H1 (cell line): ENCODE data around the gene HACD4. TPM values are rescaled to one million over a fixed set of nuclear protein-coding genes. Genes with fewer than 3 reads are reported as not detected.
A peak's percentile ranks its signal among the peaks of the same experiment; 100 is the strongest.

Source experiments
- CTCF ChIA-PET: fragments of 300-600 bp; sonication (Branson Sonifier 250); formaldehyde crosslinking; loops from one replicate; lab custom pipeline; 2021; ENCODE audit not compliant: partially characterized antibody; lab: Charles Lee
- POLR2A ChIA-PET: fragments of 300-600 bp; sonication (Branson Sonifier 250); formaldehyde crosslinking; loops from one replicate; lab custom pipeline; 2021; ENCODE audit warnings: inconsistent platforms; ENCODE audit not compliant: partially characterized antibody; lab: Charles Lee
- DNase-seq, 2 experiments: peaks; one replicate each; pipeline versions ENCODE4 v3.0.0 to v3.0.0-alpha.2; 2010 to 2022; ENCODE audit warnings: low spot score in 2 of 2, low read depth in 1 of 2, mixed read lengths in 1 of 2
- FAIRE-seq: peaks from 2 replicates; lab custom pipeline; 2011; peaks lifted over from hg19 to GRCh38; lab: Jason Lieb, UNC
- H2AFZ ChIP-seq: 2 replicates; pipeline ENCODE4 v1.8.1; 2012; ENCODE audit warnings: low read length, inconsistent platforms
- H2AK5ac ChIP-seq: 2 replicates; pipeline ENCODE4 v1.6.1; 2013; ENCODE audit warnings: low read depth, low read length
- H2BK120ac ChIP-seq: replicated peaks from 2 replicates; pipeline ENCODE3; 2013; ENCODE audit warnings: low read depth, low read length, inconsistent platforms
- H2BK12ac ChIP-seq: 2 replicates; pipeline ENCODE4 v1.6.1; 2013; ENCODE audit warnings: low read depth, low read length
- H2BK15ac ChIP-seq: 2 replicates; pipeline ENCODE4 v1.6.1; 2013; ENCODE audit warnings: low read length
- H2BK20ac ChIP-seq: 2 replicates; pipeline ENCODE4 v1.6.1; 2013; ENCODE audit warnings: low read length
- H2BK5ac ChIP-seq: 2 replicates; pipeline ENCODE4 v1.6.1; 2013; ENCODE audit warnings: low read depth, low read length
- H3K14ac ChIP-seq: 2 replicates; pipeline ENCODE4 v1.6.1; 2013; ENCODE audit warnings: inconsistent platforms; ENCODE audit not compliant: insufficient read length
- H3K18ac ChIP-seq: 2 replicates; pipeline ENCODE4 v1.6.1; 2013; ENCODE audit warnings: low read length; ENCODE audit errors: extremely low read depth
- H3K23ac ChIP-seq: 2 replicates; pipeline ENCODE4 v1.6.1; 2013; ENCODE audit warnings: inconsistent platforms; ENCODE audit not compliant: insufficient read length
- H3K23me2 ChIP-seq: 2 replicates; pipeline ENCODE4 v1.6.1; 2013; ENCODE audit warnings: low read depth, low read length
- H3K27ac ChIP-seq: 2 replicates; pipeline ENCODE4 v1.6.1; 2011; ENCODE audit warnings: low read depth, low read length, inconsistent platforms
- H3K27me3 ChIP-seq, 4 experiments: replicated peaks in 1 of 4; 1 replicate in 1 of 4; 2 replicates in 3 of 4; pipeline versions ENCODE4 v1.6.1 to v1.8.1; 2011 to 2013; ENCODE audit warnings: low read length in 3 of 4, mild to moderate bottlenecking in 3 of 4, inconsistent platforms in 2 of 4, mixed read lengths in 2 of 4, moderate library complexity in 1 of 4; ENCODE audit not compliant: control insufficient read depth in 3 of 4, insufficient read depth in 3 of 4; ENCODE audit errors: extremely low read depth in 1 of 4
- H3K36me3 ChIP-seq, 4 experiments: 2 replicates each; pipeline versions ENCODE4 v1.6.1 to v1.8.1; 2011 to 2013; ENCODE audit warnings: mild to moderate bottlenecking in 4 of 4, low read length in 3 of 4, moderate library complexity in 2 of 4, control low read depth in 1 of 4, inconsistent platforms in 1 of 4; ENCODE audit not compliant: insufficient read depth in 4 of 4, control insufficient read depth in 2 of 4
- H3K4ac ChIP-seq: replicated peaks from 2 replicates; pipeline ENCODE3; 2013; ENCODE audit warnings: low read length, low read depth, mixed read lengths, inconsistent platforms; ENCODE audit not compliant: insufficient read length
- H3K4me1 ChIP-seq, 4 experiments: replicated peaks in 1 of 4; 1 replicate in 1 of 4; 2 replicates in 3 of 4; pipeline versions ENCODE4 v1.6.1 to v1.8.1; 2011 to 2013; ENCODE audit warnings: low read length in 3 of 4, inconsistent platforms in 2 of 4, mixed read lengths in 1 of 4; ENCODE audit not compliant: insufficient read depth in 4 of 4, control insufficient read depth in 3 of 4
- H3K4me2 ChIP-seq, 2 experiments: 2 replicates each; pipeline versions ENCODE4 v1.6.1 to v1.8.1; 2011 to 2013; ENCODE audit warnings: low read depth in 2 of 2, low read length in 2 of 2, control low read depth in 1 of 2, inconsistent platforms in 1 of 2, mild to moderate bottlenecking in 1 of 2; ENCODE audit not compliant: insufficient read depth in 1 of 2
- H3K4me3 ChIP-seq, 4 experiments: fragments of 200-600, 300-600 bp in 1 of 4; sonication (generic), shearing (Covaris generic), sonication (Bioruptor Twin) in 1 of 4; 2 replicates each; pipeline versions ENCODE4 v1.5.1 to v1.8.1; 2011 to 2016; ENCODE audit warnings: low read length in 4 of 4, low read depth in 3 of 4, control low read depth in 2 of 4, inconsistent platforms in 2 of 4, mild to moderate bottlenecking in 2 of 4, mixed read lengths in 1 of 4, moderate library complexity in 1 of 4; ENCODE audit not compliant: insufficient read depth in 2 of 4; ENCODE audit errors: extremely low read depth in 1 of 4
- H3K56ac ChIP-seq: replicated peaks from 2 replicates; pipeline ENCODE3; 2013; ENCODE audit warnings: low read depth, mild to moderate bottlenecking, mixed read lengths, low read length, inconsistent platforms; ENCODE audit not compliant: insufficient read length
- H3K79me1 ChIP-seq: 2 replicates; pipeline ENCODE4 v1.6.1; 2013; ENCODE audit warnings: low read depth, low read length, control low read depth
- H3K79me2 ChIP-seq, 2 experiments: 2 replicates each; pipeline versions ENCODE4 v1.6.1 to v1.8.1; 2012 to 2013; ENCODE audit warnings: low read length in 2 of 2, mild to moderate bottlenecking in 2 of 2, inconsistent platforms in 1 of 2; ENCODE audit not compliant: insufficient read depth in 2 of 2, control insufficient read depth in 1 of 2
- H3K9ac ChIP-seq, 4 experiments: replicated peaks in 1 of 4; 1 replicate in 1 of 4; 2 replicates in 3 of 4; pipeline versions ENCODE4 v1.6.1 to v1.8.1; 2011 to 2013; ENCODE audit warnings: low read depth in 3 of 4, low read length in 3 of 4, control low read depth in 2 of 4, mild to moderate bottlenecking in 2 of 4, moderate library complexity in 2 of 4, inconsistent platforms in 1 of 4; ENCODE audit errors: extremely low read depth in 1 of 4
- H3K9me3 ChIP-seq, 2 experiments: 2 replicates each; pipeline versions ENCODE4 v1.6.1 to v1.8.1; 2012 to 2013; ENCODE audit warnings: mild to moderate bottlenecking in 2 of 2, moderate library complexity in 2 of 2, control low read depth in 1 of 2, inconsistent platforms in 1 of 2, low read depth in 1 of 2, low read length in 1 of 2, mixed read lengths in 1 of 2; ENCODE audit not compliant: insufficient read depth in 2 of 2
- H4K20me1 ChIP-seq, 2 experiments: replicated peaks in 1 of 2; 2 replicates each; pipeline versions ENCODE3 to v1.8.1; 2011 to 2013; ENCODE audit warnings: inconsistent platforms in 2 of 2, low read length in 2 of 2, mild to moderate bottlenecking in 1 of 2; ENCODE audit not compliant: insufficient read depth in 2 of 2, control insufficient read depth in 1 of 2
- H4K5ac ChIP-seq: 2 replicates; pipeline ENCODE4 v1.6.1; 2013; ENCODE audit warnings: low read length, low read depth, mixed read lengths, inconsistent platforms; ENCODE audit not compliant: insufficient read length
- H4K8ac ChIP-seq: 2 replicates; pipeline ENCODE4 v1.8.0; 2013; ENCODE audit warnings: mild to moderate bottlenecking, moderate library complexity, low read length, inconsistent platforms; ENCODE audit not compliant: insufficient read depth; ENCODE audit errors: extremely low read depth
- H4K91ac ChIP-seq: replicated peaks from 2 replicates; pipeline ENCODE3; 2013; ENCODE audit warnings: low read length, mixed read lengths, inconsistent platforms; ENCODE audit not compliant: insufficient read length
- BACH1 ChIP-seq: IDR thresholded peaks from 2 replicates; pipeline ENCODE4 v1.6.1; 2012; ENCODE audit warnings: low read length, improper control_type of control experiment
- BRCA1 ChIP-seq: IDR thresholded peaks from 2 replicates; pipeline ENCODE4 v1.6.1; 2012; ENCODE audit warnings: low read depth, low read length, improper control_type of control experiment
- CHD2 ChIP-seq: IDR thresholded peaks from 2 replicates; pipeline ENCODE4 v1.6.1; 2012; ENCODE audit warnings: low read length, improper control_type of control experiment
- HDAC6 ChIP-seq: IDR thresholded peaks from one replicate; pipeline ENCODE4 v1.7.1; 2012; ENCODE audit warnings: low read depth, mild to moderate bottlenecking, inconsistent platforms, low read length, moderate library complexity
- MAFK ChIP-seq: IDR thresholded peaks from 2 replicates; pipeline ENCODE4 v1.6.1; 2012; ENCODE audit warnings: low read depth, mild to moderate bottlenecking, improper control_type of control experiment, low read length
- POLR2AphosphoS5 ChIP-seq: IDR thresholded peaks from 2 replicates; pipeline ENCODE4 v1.6.1; 2011; ENCODE audit warnings: low read depth, low read length
- RBBP5 ChIP-seq: IDR thresholded peaks from 2 replicates; pipeline ENCODE4 v1.7.1; 2012; ENCODE audit warnings: low read depth, mild to moderate bottlenecking, inconsistent platforms, low read length, moderate library complexity, borderline replicate concordance
- SP1 ChIP-seq: IDR thresholded peaks from 2 replicates; pipeline ENCODE4 v1.6.1; 2011; ENCODE audit warnings: low read depth, low read length
- YY1 ChIP-seq: IDR thresholded peaks from 2 replicates; pipeline ENCODE4 v1.6.1; 2011; ENCODE audit warnings: low read depth, mild to moderate bottlenecking, low read length
- WGBS, 2 experiments: shearing (Covaris generic) in 1 of 2; methylation state at CpG; one replicate each; pipeline versions ENCODE4 v1.1.6 to v1.1.7; 2013 to 2015; ENCODE audit warnings: low lambda C conversion rate in 2 of 2, mixed read lengths in 2 of 2, inconsistent platforms in 1 of 2, low coverage in 1 of 2, missing lambda C conversion rate in 1 of 2; ENCODE audit not compliant: insufficient replicate concordance in 2 of 2, insufficient coverage in 1 of 2, insufficient read length in 1 of 2; ENCODE audit errors: extremely low coverage in 1 of 2, missing lambda C conversion rate in 1 of 2; 5-methylcytosine and 5-hydroxymethylcytosine counted together
- long read RNA-seq, 2 experiments: library from RNA in 1 of 2; library from capped mRNA in 1 of 2; stranded (forward); transcript quantifications; one replicate each; pipeline ENCODE4 v2.0.0, GENCODE V29; 2021; ENCODE audit warnings: inconsistent platforms in 1 of 2
- polyA minus RNA-seq, 3 experiments: library from RNA; depleted of rRNA, polyadenylated mRNA; stranded (reverse); fragments of >200 nt; gene quantifications; 1 replicate in 2 of 3; 2 replicates in 1 of 3; pipeline ENCODE4 v1.2.3, GENCODE V29; 2011
- polyA plus RNA-seq, 7 experiments: library from polyadenylated mRNA; depleted of rRNA in 3 of 7; stranded (reverse) in 5 of 7; unstranded in 2 of 7; fragments of >200 nt in 5 of 7; fragments of 200-250 nt in 2 of 7; gene quantifications; 1 replicate in 5 of 7; 2 replicates in 1 of 7; 4 replicates in 1 of 7; pipeline versions ENCODE4 v1.2.1 to v1.2.3, GENCODE V29; 2011 to 2013; ENCODE audit warnings: missing spikeins in 2 of 7, mixed read lengths in 2 of 7
- total RNA-seq: library from RNA; stranded (reverse); fragmentation: NEBNext Ultra II Directional; extraction: Animal tissue kit (Norgen Biotek cat#: 25700); gene quantifications from 2 replicates; pipeline ENCODE4 v1.2.1, GENCODE V29; 2021

The HACD4 gene, protein sequence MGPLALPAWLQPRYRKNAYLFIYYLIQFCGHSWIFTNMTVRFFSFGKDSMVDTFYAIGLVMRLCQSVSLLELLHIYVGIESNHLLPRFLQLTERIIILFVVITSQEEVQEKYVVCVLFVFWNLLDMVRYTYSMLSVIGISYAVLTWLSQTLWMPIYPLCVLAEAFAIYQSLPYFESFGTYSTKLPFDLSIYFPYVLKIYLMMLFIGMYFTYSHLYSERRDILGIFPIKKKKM
- total RNA-seq, result 0.61 and 0.86 TPM in 2 replicates
- 0.46 and 0.65 TPM in 2 replicates for polyA plus RNA-seq (2011; rRNA removed)
- 0.58 TPM for polyA plus RNA-seq (2011; cell fraction: cytosol; rRNA removed)
- polyA plus RNA-seq (2011; cell fraction: nucleus; rRNA removed), result 0.36 TPM
- 0.28 to 0.73 TPM (median 0.41 TPM) in 4 replicates for polyA plus RNA-seq (2012, experiment 1 of 2)
- polyA plus RNA-seq (2012, experiment 2 of 2), result 0.07 TPM
- polyA plus RNA-seq (2013, experiment 1 of 2), result 0.85 TPM
- polyA plus RNA-seq (2013, experiment 2 of 2), result 0.98 TPM
- polyA minus RNA-seq (2011; rRNA and poly(A)+ RNA removed), result 0.73 and 1.2 TPM in 2 replicates
- polyA minus RNA-seq (2011; cell fraction: cytosol; rRNA and poly(A)+ RNA removed), result 0.44 TPM
- 2.6 TPM for polyA minus RNA-seq (2011; cell fraction: nucleus; rRNA and poly(A)+ RNA removed)
- long read RNA-seq, experiment 1, partial matches to known transcripts, result 0 of 2 reads
- long read RNA-seq, experiment 1, other reads (novel, unspliced or antisense), result 2 of 2 reads
- long read RNA-seq, experiment 2, full-length matches to known transcripts, result 1 of 1 reads
- long read RNA-seq, experiment 2, partial matches to known transcripts, result 0 of 1 reads
- long read RNA-seq, experiment 2, other reads (novel, unspliced or antisense), result 0 of 1 reads

DNA sequence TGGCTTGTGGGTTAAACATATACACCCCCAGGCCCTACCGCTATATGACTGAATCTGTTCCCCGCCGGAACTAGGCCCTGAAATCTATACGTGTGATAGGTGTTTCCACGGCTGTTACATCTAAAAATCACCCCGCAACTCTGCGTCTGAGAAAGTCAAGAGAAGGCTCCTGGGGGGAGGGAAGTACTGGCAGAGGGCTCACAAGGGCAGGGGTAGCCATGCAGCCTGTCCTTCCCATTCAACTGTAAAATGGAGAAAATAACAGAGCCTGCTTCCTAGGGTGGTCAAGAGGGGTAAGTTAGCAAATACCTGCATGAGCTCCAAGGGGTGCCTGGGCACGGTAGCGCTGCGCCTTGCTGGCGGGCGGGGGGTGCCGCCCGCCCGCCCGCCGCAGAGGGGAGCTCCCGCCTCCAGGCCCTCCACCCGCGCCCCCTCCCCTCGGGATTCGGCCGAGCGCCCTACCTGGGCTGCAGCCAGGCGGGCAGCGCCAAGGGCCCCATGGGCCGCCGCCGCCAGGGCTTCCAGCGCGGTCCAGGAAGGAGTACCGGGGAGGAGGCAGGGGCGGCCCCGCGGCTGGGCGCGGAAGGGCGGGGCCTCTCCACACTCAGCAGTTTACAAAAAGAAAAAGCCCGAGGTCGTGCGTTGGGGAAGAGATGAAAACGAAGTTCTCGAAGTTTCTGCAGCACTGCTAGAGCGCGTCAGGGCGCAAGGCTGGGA, at the start of gene HACD4:
TSS of gene HACD4 (minus strand) at position 550 of the 717 bp plus-strand sequence. CDS start at position 500, 50 bp downstream.
- ChIA-PET POLR2A (interaction anchor here (0.7 to 2.1 kb wide), 7 partner anchors 11 to 373 kb away, joined by 3 to 8 read pairs (median 3); no protein-coding TSS in a partner anchor), CTCF (interaction anchor here (0.6 to 1.7 kb wide), 6 partner anchors 11 to 710 kb away, joined by 3 to 4 read pairs (median 4); no protein-coding TSS in a partner anchor)
- Histone ChIP-seq H3K27me3 (peaks cover 0 to 11% (median 5%) of the 10 kb centered on the region in 4 experiments; a peak in 5 of 7 replicates), H4K8ac (peak within 1 kb of the TSS; percentile 66), H3K56ac (no peak within 1 kb of the TSS), H3K27ac (no peak within 1 kb of the TSS), H3K9ac (peak within 1 kb of the TSS in 3 of 4 experiments; percentile 10 to 36 (median 29); a peak in 4 of 7 replicates), H2BK15ac (no peak within 1 kb of the TSS), H2AK5ac (no peak within 1 kb of the TSS), H3K4me1 (peaks cover 0 to 7% (median 4%) of the 10 kb centered on the region in 4 experiments; a peak in 3 of 7 replicates), H3K14ac (no peak within 1 kb of the TSS), H2BK5ac (0 out of 2 replicates have a peak within 1 kb of the TSS, but pooled peaks have one; percentile 4), H3K23ac (no peak within 1 kb of the TSS), H3K4me3 (peak within 1 kb of the TSS; percentile 42 to 56 (median 42); a peak in 7 of 8 replicates), H3K23me2 (peaks cover 3% of the 10 kb centered on the region; the same call in 1 of the 2 replicates), H4K5ac (no peak within 1 kb of the TSS), H4K91ac (no peak within 1 kb of the TSS), H2BK120ac (no peak within 1 kb of the TSS), H3K9me3 (no peaks in the 10 kb centered on the region), H3K4me2 (peak within 1 kb of the TSS; percentile 79 to 87), H2BK12ac (0 out of 2 replicates have a peak within 1 kb of the TSS, but pooled peaks have one; percentile 3), H3K18ac (peak within 1 kb of the TSS; percentile 49; the same call in 1 of the 2 replicates), H2AFZ (peak within 1 kb of the TSS; percentile 96), H3K79me1 (no peaks in the 10 kb centered on the region), H4K20me1 (no peaks in the 10 kb centered on the region), H3K4ac (no peak within 1 kb of the TSS), H3K79me2 (no peaks in the 10 kb centered on the region), H3K36me3 (no peaks in the 10 kb centered on the region), H2BK20ac (no peak within 1 kb of the TSS; the same call in 1 of the 2 replicates)
- peak; percentile 57 to 78 for DNase-seq
- 11% methylated on average over 26 of the region's 46 CpGs; no CpG with 5 or more reads in 1 of the 2 experiments for WGBS, 2 experiments
- FAIRE-seq, result no peak
- TF ChIP-seq CHD2 (no peak), RBBP5 (no peak; the same call in 1 of the 2 replicates), POLR2AphosphoS5 (no peak), BRCA1 (no peak), BACH1 (no peak), MAFK (no peak), YY1 (no peak), SP1 (no peak), HDAC6 (no peak)
